Activated naive CD4-positive, alpha-beta T cell treated with anti-CD3 and anti-CD28 coated beads, Interleukin-2, amount 50 U/mL, for 72 hours (primary cell): ENCODE measurements around the gene HS3ST6. TPM values are rescaled to one million over a fixed set of nuclear protein-coding genes. Genes with fewer than 3 reads are reported as not detected.

Experiments
- ATAC-seq, 2 donors: fragments of 150-1000 bp; cut with Tn5 transposase; 2 replicates each; pipeline ENCODE4 v1.10.0; 2021; ENCODE audit warnings: mild to moderate bottlenecking in 2 of 2, moderate library complexity in 2 of 2
- DNase-seq, 2 donors: peaks; one replicate each; pipeline ENCODE4 v3.0.0; 2021 to 2022; ENCODE audit warnings: low spot score in 2 of 2
- H3K27ac Mint-ChIP-seq, 2 donors: one replicate each; pipeline ENCODE4 v1.8.0; 2022; ENCODE audit warnings: mild to moderate bottlenecking in 2 of 2, mixed read lengths in 2 of 2
- H3K36me3 Mint-ChIP-seq, 2 donors: one replicate each; pipeline ENCODE4 v1.8.0; 2022; ENCODE audit warnings: mixed read lengths in 2 of 2
- H3K9me3 Mint-ChIP-seq, 2 donors: one replicate each; pipeline ENCODE4 v1.8.0; 2022; ENCODE audit warnings: mixed read lengths in 2 of 2
- total RNA-seq, 2 donors: library from RNA; stranded (reverse); gene quantifications; one replicate each; pipeline ENCODE4 v1.2.3, GENCODE V29; 2022

The HS3ST6 gene
- total RNA-seq, 2 donors from 2014 or later = not detected

- no peaks in the 10 kb centered on the region for H3K9me3 Mint-ChIP-seq
- no peak for ATAC-seq
- H3K36me3 Mint-ChIP-seq = peaks cover 0 to 6% of the 10 kb centered on the region in 2 donors
- DNase-seq = no peak
- H3K27ac Mint-ChIP-seq = no peak overlapping the region
Observed at GRCh38 chr16:1917056-1917664, 1.1 kb downstream of the HS3ST6 start.

DNA sequence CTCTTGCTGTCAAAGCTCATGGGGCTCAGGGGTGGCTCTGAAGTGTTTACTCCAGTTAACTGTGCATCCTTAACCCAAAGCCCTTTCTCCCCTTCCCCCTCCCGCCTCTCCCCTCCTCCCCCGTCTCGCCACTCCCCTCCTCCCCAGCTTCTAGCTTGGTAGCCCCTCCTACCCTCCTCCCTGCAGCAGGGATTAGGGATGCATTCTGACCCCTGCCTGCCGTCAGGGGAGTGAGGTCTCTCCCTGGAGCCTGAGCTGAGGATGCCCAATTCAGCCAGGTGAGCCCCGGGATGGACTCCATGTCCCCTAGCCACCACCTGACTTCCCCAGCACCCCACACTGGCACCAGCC is 1.6 kb downstream of the HS3ST6 start:
- no peak for DNase-seq
- Mint-ChIP-seq H3K9me3 (no peaks in the 10 kb centered on the region), H3K36me3 (peaks cover 0 to 6% of the 10 kb centered on the region in 2 donors), H3K27ac (no peak overlapping the region)
- no peak for ATAC-seq

DNA sequence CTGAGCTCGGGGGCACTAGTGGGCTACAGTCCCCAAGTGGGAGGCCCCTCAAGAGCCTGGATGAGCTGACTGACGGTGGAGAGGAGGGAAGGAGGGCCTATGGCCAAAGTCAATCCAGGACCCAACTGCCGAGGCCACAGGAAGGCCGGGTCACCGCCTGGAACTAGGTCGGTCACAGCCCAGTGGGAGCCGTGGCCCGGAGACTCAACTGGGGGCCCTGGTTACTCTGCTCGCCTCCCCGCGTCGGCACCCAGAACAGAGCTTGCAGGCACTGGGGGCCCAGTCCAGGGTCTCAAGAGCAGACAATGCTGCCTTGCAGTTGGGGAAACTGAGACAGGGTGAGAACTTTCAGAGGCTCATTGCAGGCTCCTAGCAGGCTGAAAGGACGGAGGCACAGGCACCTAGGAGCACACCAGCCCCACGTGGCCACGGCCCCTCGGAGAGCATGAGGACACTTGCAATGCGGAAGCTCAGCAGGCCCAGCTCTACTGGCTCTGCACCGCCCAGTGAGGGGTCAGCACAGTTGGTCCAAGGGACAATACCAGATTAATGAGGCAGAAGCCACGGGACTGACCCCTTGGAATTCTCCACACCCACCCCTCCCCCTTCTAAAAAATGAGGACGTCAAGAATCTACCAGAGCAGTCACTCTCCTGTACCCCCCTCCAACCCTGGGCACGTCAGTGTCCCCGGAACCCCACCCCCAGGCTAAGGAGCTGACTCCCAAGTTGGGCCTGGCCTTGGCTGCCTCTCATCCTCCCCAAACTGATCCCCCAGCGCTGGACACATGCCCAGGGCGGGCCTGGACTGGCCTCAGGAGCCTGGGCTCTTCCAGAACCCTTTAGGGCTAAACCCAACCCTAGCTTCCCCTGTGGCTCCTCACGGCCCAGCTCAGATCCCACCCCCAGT is 2.2 kb downstream of the HS3ST6 start:
- H3K27ac Mint-ChIP-seq = no peak overlapping the region
- no peaks in the 10 kb centered on the region for H3K9me3 Mint-ChIP-seq
- ATAC-seq (no peak), DNase-seq (no peak)
- peaks cover 0 to under 1% of the 10 kb centered on the region in 2 donors for H3K36me3 Mint-ChIP-seq

GRCh38 chr16:1914988-1915387 is 3.2 kb downstream of the HS3ST6 start:
- ATAC-seq (no peak), DNase-seq (no peak)
- Mint-ChIP-seq H3K36me3 (no peaks in the 10 kb centered on the region), H3K9me3 (no peaks in the 10 kb centered on the region), H3K27ac (no peak overlapping the region)

DNA sequence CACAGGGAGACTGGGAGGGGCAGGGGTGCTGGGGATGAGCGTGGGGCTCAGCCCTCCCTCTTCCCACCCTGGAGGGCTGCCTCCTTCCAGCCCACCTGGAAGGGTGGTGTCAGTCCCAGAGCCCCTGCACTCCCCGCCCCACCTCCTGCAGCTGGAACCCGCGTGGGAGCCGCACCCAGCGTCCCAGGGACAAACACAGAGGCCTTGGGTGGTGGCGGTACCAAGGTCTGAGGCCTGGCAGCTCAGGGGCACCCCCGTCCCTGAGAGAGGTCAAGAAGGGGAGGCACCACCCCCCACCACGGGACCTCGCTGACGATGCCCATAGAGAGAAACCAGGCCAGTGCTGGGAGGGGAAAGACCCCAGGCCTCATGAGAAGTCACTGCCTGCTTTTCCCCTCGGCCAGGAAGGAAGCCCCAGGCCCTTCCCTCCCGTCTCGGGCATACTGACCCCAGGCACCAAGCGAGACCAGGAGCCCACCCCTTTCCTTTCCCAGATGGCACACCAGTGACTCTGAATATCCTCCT is 4.1 kb downstream of the HS3ST6 start:
- H3K9me3 Mint-ChIP-seq = no peaks in the 10 kb centered on the region
- no peak for DNase-seq
- no peak overlapping the region for H3K27ac Mint-ChIP-seq
- peak in 1 of 2 donors; percentile 14 for ATAC-seq
- no peaks in the 10 kb centered on the region for H3K36me3 Mint-ChIP-seq

GRCh38 chr16:1913327-1914083 is 4.7 kb downstream of the HS3ST6 start:
- Mint-ChIP-seq H3K36me3 (no peaks in the 10 kb centered on the region), H3K27ac (no peak overlapping the region), H3K9me3 (no peaks in the 10 kb centered on the region)
- DNase-seq = no peak
- no peak for ATAC-seq

DNA sequence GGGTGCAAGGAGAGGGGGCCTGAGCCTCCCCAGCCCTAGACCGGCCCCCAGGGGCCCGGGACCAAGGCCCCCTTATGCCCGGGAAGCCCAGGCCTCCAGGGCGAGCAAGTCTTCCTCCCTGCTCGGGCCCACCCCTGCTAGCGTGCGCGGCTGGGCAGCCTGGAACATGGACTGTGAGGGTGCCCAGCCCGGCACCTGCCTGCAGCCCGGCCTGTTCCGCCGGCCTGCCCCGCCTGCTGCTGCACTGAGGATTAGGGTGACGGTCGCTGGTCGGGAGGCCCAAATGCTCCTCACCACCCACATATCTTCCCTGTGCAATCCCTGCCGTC is 6.0 kb downstream of the HS3ST6 start:
- DNase-seq (no peak), ATAC-seq (no peak)
- no peaks in the 10 kb centered on the region for H3K9me3 Mint-ChIP-seq
- no peak overlapping the region for H3K27ac Mint-ChIP-seq
- no peaks in the 10 kb centered on the region for H3K36me3 Mint-ChIP-seq

GRCh38 chr16:1911467-1912214 is 6.6 kb downstream of the HS3ST6 start:
- Mint-ChIP-seq H3K36me3 (no peaks in the 10 kb centered on the region), H3K27ac (no peak overlapping the region), H3K9me3 (no peaks in the 10 kb centered on the region)
- DNase-seq (no peak), ATAC-seq (no peak)

GRCh38 chr16:1909561-1910231 is 8.5 kb downstream of the HS3ST6 start:
- DNase-seq = no peak
- no peaks in the 10 kb centered on the region for H3K36me3 Mint-ChIP-seq

DNA sequence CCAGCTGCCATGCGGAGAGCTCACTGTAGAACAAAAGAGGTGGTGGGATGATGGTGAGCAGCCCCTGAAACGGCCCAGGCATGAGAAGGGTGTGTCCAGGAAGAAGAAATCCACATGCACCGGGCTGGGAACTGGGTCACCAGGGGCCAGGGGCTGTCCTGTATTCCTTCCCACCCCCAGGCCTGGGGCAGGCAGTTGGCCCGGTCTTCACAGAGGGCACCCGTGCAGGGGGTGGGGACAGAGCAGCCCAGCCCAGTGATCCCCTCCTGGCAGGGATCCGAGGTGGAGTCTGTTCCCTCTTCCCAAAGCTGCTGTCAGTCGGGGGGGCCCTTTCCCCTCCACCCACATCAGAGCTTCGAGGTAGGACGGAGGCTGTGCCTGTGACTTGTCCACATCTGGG is 9.2 kb downstream of the HS3ST6 start:
- DNase-seq (no peak), ATAC-seq (no peak)
- Mint-ChIP-seq H3K9me3 (no peaks in the 10 kb centered on the region), H3K36me3 (no peaks in the 10 kb centered on the region), H3K27ac (no peak overlapping the region)

More at GRCh38 chr16:1909561-1910231, 8.5 kb downstream of the HS3ST6 start:
- no peak overlapping the region for H3K27ac Mint-ChIP-seq
- no peak for ATAC-seq
- H3K9me3 Mint-ChIP-seq = no peaks in the 10 kb centered on the region

- ATAC-seq (no peak), DNase-seq (no peak)
- H3K36me3 Mint-ChIP-seq = no peaks in the 10 kb centered on the region
- H3K9me3 Mint-ChIP-seq = no peaks in the 10 kb centered on the region
- no peak overlapping the region for H3K27ac Mint-ChIP-seq
Observed at GRCh38 chr16:1908184-1908583, 10.0 kb downstream of the HS3ST6 start.

- ATAC-seq (no peak), DNase-seq (no peak)
- Mint-ChIP-seq H3K36me3 (no peaks in the 10 kb centered on the region), H3K27ac (no peak overlapping the region), H3K9me3 (no peaks in the 10 kb centered on the region)
Observed at GRCh38 chr16:1907226-1907860, 10.9 kb downstream of the HS3ST6 start.

GRCh38 chr16:1906846-1907165 is 11.4 kb downstream of the HS3ST6 start:
- no peaks in the 10 kb centered on the region for H3K9me3 Mint-ChIP-seq
- ATAC-seq (no peak), DNase-seq (no peak)
- no peaks in the 10 kb centered on the region for H3K36me3 Mint-ChIP-seq
- H3K27ac Mint-ChIP-seq = no peak overlapping the region

DNA sequence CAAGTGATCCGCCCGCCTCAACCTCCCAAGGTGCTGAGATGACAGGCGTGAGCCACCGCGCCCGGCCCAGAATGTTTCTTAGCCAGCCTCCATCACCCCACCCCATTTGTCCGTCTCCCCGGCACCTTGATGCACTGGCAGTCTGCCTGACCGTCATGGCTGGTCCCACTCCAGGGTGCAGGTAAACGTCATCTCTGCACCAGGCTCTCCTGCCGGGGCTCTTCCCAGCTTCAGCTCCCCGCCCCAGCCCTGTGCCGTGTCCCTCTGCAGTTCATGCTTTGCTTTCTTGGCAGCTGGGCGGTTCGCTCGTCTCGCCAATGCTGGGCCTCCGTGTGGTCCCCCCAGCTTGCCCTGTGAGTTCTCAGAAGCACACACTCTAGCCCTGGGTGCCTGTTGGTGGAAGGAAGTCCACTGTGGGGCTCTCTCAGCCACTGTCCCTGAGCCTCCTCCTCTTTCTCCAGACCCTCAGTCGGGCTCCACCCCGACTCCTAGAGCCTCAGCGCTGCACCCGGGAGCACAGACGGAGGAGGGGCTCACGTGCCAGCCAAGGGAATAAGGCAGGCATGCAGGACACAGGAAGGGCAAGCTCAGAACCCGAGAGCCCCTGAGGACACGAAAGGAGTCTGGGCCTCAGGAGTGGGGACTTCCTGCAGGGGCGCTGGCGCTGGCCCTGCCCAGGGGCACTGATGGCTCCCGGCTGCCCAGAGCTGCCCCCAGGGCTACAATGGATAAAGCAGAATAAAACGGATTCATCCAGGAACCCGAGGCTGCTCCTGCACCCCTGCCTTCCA is 12.0 kb downstream of the HS3ST6 start:
- DNase-seq = no peak
- no peak overlapping the region for H3K27ac Mint-ChIP-seq
- no peaks in the 10 kb centered on the region for H3K9me3 Mint-ChIP-seq
- no peaks in the 10 kb centered on the region for H3K36me3 Mint-ChIP-seq
- no peak for ATAC-seq
